PC-3 (cell line): ENCODE data around the gene SMOC2.

Experiments used
- EZH2 ChIP-seq: fragments of 300-600 bp; sonication (generic); IDR thresholded peaks from one replicate; pipeline ENCODE4 v1.6.1; 2017; ENCODE audit warnings: antibody characterized with exemption, mild to moderate bottlenecking, low read length; ENCODE audit not compliant: unreplicated experiment
- EZH2phosphoT487 ChIP-seq: fragments of 300-600 bp; sonication (generic); IDR thresholded peaks from 2 replicates; pipeline ENCODE4 v1.6.1; 2018; ENCODE audit warnings: mild to moderate bottlenecking, antibody characterized with exemption, low read length, borderline replicate concordance
- TF ChIP-seq, protein P1 (sequence below): fragments of 300-600 bp; sonication (generic); conservative IDR thresholded peaks from 2 replicates; pipeline ENCODE4 v1.5.1; 2017; ENCODE audit warnings: antibody characterized with exemption, low read depth, mild to moderate bottlenecking, low read length

GRCh38 chr6:168472363-168472762 is 31.4 kb downstream of the SMOC2 start:
- TF ChIP-seq, protein P1, sequence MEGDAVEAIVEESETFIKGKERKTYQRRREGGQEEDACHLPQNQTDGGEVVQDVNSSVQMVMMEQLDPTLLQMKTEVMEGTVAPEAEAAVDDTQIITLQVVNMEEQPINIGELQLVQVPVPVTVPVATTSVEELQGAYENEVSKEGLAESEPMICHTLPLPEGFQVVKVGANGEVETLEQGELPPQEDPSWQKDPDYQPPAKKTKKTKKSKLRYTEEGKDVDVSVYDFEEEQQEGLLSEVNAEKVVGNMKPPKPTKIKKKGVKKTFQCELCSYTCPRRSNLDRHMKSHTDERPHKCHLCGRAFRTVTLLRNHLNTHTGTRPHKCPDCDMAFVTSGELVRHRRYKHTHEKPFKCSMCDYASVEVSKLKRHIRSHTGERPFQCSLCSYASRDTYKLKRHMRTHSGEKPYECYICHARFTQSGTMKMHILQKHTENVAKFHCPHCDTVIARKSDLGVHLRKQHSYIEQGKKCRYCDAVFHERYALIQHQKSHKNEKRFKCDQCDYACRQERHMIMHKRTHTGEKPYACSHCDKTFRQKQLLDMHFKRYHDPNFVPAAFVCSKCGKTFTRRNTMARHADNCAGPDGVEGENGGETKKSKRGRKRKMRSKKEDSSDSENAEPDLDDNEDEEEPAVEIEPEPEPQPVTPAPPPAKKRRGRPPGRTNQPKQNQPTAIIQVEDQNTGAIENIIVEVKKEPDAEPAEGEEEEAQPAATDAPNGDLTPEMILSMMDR: no peak
- TF ChIP-seq EZH2phosphoT487: no peak
- TF ChIP-seq EZH2: no peak
